Aorta (tissue), 5 donors: ENCODE results near the gene SPOUT1. TPM values are rescaled to one million over a fixed set of nuclear protein-coding genes. Genes with fewer than 3 reads are reported as not detected.
"Not testable (repeated sequence)": the region's sequence is repeated elsewhere in the genome, so short reads cannot be mapped to it uniquely, and the experiment has no call there.

Experiments used
- ATAC-seq: fragments of 200-7000 bp; cut with Tn5 transposase; one replicate; pipeline ENCODE4 v1.9.1; 2022; ENCODE audit warnings: moderate library complexity; ENCODE audit not compliant: low FRiP score
- DNase-seq, 2 donors: peaks; one replicate each; pipeline ENCODE4 v3.0.0-alpha.2; 2020
- H3K27ac ChIP-seq, 2 donors: one replicate each; pipeline ENCODE4 v1.5.1; 2013; ENCODE audit warnings: low read length in 2 of 2, mild to moderate bottlenecking in 2 of 2, moderate library complexity in 2 of 2, control low read depth in 1 of 2, inconsistent platforms in 1 of 2, low read depth in 1 of 2
- H3K27me3 ChIP-seq, 2 donors: one replicate each; pipeline ENCODE4 v1.6.1; 2013; ENCODE audit warnings: control low read depth in 1 of 2, low read length in 1 of 2, mild to moderate bottlenecking in 1 of 2, moderate library complexity in 1 of 2; ENCODE audit not compliant: insufficient read depth in 2 of 2, control insufficient read depth in 1 of 2
- H3K36me3 ChIP-seq, 2 donors: one replicate each; pipeline ENCODE4 v1.6.1; 2013; ENCODE audit warnings: control low read depth in 1 of 2, low read length in 1 of 2, mild to moderate bottlenecking in 1 of 2; ENCODE audit not compliant: insufficient read depth in 2 of 2, control insufficient read depth in 1 of 2
- H3K4me1 ChIP-seq, 2 donors: one replicate each; pipeline ENCODE4 v1.6.1; 2013; ENCODE audit warnings: low read length in 2 of 2, control low read depth in 1 of 2, mild to moderate bottlenecking in 1 of 2, moderate library complexity in 1 of 2; ENCODE audit not compliant: insufficient read depth in 2 of 2, control insufficient read depth in 1 of 2
- H3K4me3 ChIP-seq, 2 donors: one replicate each; pipeline ENCODE4 v1.5.1; 2013; ENCODE audit warnings: low read length in 2 of 2, control low read depth in 1 of 2, mild to moderate bottlenecking in 1 of 2
- H3K9me3 ChIP-seq: one replicate; pipeline ENCODE4 v1.6.1; 2013; ENCODE audit warnings: mild to moderate bottlenecking, low read length; ENCODE audit not compliant: control insufficient read depth
- WGBS, 2 donors: extraction: QIAGEN DNeasy Blood & Tissue Kit; methylation state at CpG; one replicate each; pipeline ENCODE4 v1.1.7; 2013; 5-methylcytosine and 5-hydroxymethylcytosine counted together
- intact Hi-C, 2 donors: fragments of 100-400 bp; cut with DNase I; formaldehyde crosslinking; loops; one replicate each; pipeline versions ENCODE4 v1.14.2 to v1.15.0; 2022
- polyA plus RNA-seq, 2 donors: library from polyadenylated mRNA; stranded (reverse); fragments of 200-250 nt; gene quantifications; one replicate each; pipeline ENCODE4 v1.2.3, GENCODE V29; 2013
- total RNA-seq, 2 donors: library from RNA; stranded (reverse); fragmentation: NEBNext Ultra II Directional; extraction: Animal tissue kit (Norgen Biotek cat#: 25700); gene quantifications; one replicate each; pipeline ENCODE4 v1.2.1, GENCODE V29; 2021
- donor health status: healthy with polysubstance abuse.
- donor health status: Bipolar disorder and iron deficiency.
- donor health status: DM: no; HTN: no; CAD: no.
- donor health status: DM: no; HTN: no; CAD: no.
- donor health status: DM: yes; HTN: yes; CAD: no.

Gene SPOUT1
- total and polyA plus RNA-seq, 4 donors: 14.3 to 40.9 (median 30.7) TPM

GRCh38 chr9:128808543-128808942 is 21.1 kb downstream of the SPOUT1 start:
- Histone ChIP-seq H3K9me3 (no peaks in the 10 kb centered on the region), H3K27me3 (no peaks in the 10 kb centered on the region), H3K4me3 (no peak overlapping the region), H3K4me1 (no peaks in the 10 kb centered on the region), H3K27ac (no peak overlapping the region), H3K36me3 (peaks cover 0 to 10% of the 10 kb centered on the region in 2 donors)
- no peak for DNase-seq
- 82 to 85% methylated on average over 3 of the region's 3 CpGs for WGBS, 2 donors
- intact Hi-C loops: no loop called here
- ATAC-seq: no peak

DNA sequence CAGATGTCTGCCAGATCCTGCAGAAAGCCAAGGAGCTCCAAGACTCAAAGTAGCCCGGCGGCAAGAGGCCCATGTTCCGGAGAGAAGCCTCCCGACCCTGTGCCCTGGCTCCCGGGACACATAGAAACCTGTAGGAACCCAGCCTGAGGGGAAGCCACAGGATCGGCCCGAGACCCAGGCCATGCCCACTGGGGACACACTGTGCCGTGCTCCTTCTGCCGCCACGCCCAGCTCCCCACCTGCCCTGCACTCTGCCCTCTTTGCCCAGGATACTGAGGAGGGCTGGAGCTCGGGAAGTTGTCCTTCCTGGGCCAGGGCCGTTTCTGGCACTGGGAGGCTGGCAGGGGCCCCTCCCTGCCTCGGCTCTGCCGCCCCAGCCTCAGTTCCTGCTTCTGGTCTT is 21.8 kb downstream of the SPOUT1 start:
- DNase-seq: no peak
- no peaks in the 10 kb centered on the region for H3K9me3 ChIP-seq
- intact Hi-C loops: no loop called here
- H3K4me1 ChIP-seq: no peaks in the 10 kb centered on the region
- no peak overlapping the region for H3K4me3 ChIP-seq
- 80 to 96% methylated on average over 13 to 14 of the region's 14 CpGs for WGBS, 2 donors
- H3K27me3 ChIP-seq: no peaks in the 10 kb centered on the region
- H3K27ac ChIP-seq: no peak overlapping the region
- peaks cover 0 to 10% of the 10 kb centered on the region in 2 donors for H3K36me3 ChIP-seq
- ATAC-seq: no peak

GRCh38 chr9:128805661-128806060 is 23.9 kb downstream of the SPOUT1 start:
- intact Hi-C loops: no loop called here
- 86 to 88% methylated on average over 14 of the region's 14 CpGs for WGBS, 2 donors

GRCh38 chr9:128802482-128802881 is 27.1 kb downstream of the SPOUT1 start:
- Histone ChIP-seq H3K4me1 (no peaks in the 10 kb centered on the region), H3K4me3 (no peak overlapping the region), H3K27ac (no peak overlapping the region), H3K36me3 (peaks cover 0 to 14% of the 10 kb centered on the region in 2 donors), H3K9me3 (no peaks in the 10 kb centered on the region), H3K27me3 (no peaks in the 10 kb centered on the region)
- intact Hi-C loops: no loop called here
- WGBS, 2 donors: 91 to 93% methylated on average over 4 of the region's 4 CpGs
- ATAC-seq (no peak), DNase-seq (no peak)

More at GRCh38 chr9:128805661-128806060, 23.9 kb downstream of the SPOUT1 start:
- no peaks in the 10 kb centered on the region for H3K4me1 ChIP-seq
- H3K27me3 ChIP-seq: no peaks in the 10 kb centered on the region
- no peaks in the 10 kb centered on the region for H3K9me3 ChIP-seq
- H3K36me3 ChIP-seq: peaks cover 0 to 10% of the 10 kb centered on the region in 2 donors
- no peak for ATAC-seq
- no peak for DNase-seq
- no peak overlapping the region for H3K4me3 ChIP-seq
- no peak overlapping the region for H3K27ac ChIP-seq

- no peaks in the 10 kb centered on the region for H3K27me3 ChIP-seq
- intact Hi-C loops: no loop called here
- no peaks in the 10 kb centered on the region for H3K4me1 ChIP-seq
- H3K36me3 ChIP-seq: peaks cover 0 to 8% of the 10 kb centered on the region in 2 donors
- ATAC-seq: no peak
- H3K4me3 ChIP-seq: no peak overlapping the region
- no peaks in the 10 kb centered on the region for H3K9me3 ChIP-seq
- no peak overlapping the region for H3K27ac ChIP-seq
- no peak for DNase-seq
- 93 to 95% methylated on average over 7 of the region's 7 CpGs for WGBS, 2 donors
These were observed 29.5 kb downstream of the SPOUT1 start for GRCh38 chr9:128800061-128800460.

- no peaks in the 10 kb centered on the region for H3K27me3 ChIP-seq
- DNase-seq (no peak), ATAC-seq (no peak)
- H3K27ac ChIP-seq: no peak overlapping the region
- peaks cover 0 to 10% of the 10 kb centered on the region in 2 donors for H3K36me3 ChIP-seq
- no peak overlapping the region for H3K4me3 ChIP-seq
- 91 to 92% methylated on average over 8 of the region's 8 CpGs for WGBS, 2 donors
- intact Hi-C loops: no loop called here
- no peaks in the 10 kb centered on the region for H3K9me3 ChIP-seq
- no peaks in the 10 kb centered on the region for H3K4me1 ChIP-seq
These were observed 30.7 kb downstream of the SPOUT1 start for GRCh38 chr9:128798896-128799295.

GRCh38 chr9:128794961-128795360 is 34.6 kb downstream of the SPOUT1 start:
- H3K36me3 ChIP-seq: peaks cover 0 to 16% of the 10 kb centered on the region in 2 donors
- H3K27me3 ChIP-seq, H3K9me3 ChIP-seq, ATAC-seq, H3K4me3 ChIP-seq, H3K4me1 ChIP-seq, H3K27ac ChIP-seq, DNase-seq, intact Hi-C loops: not testable (repeated sequence)
- WGBS, 2 donors: 45 to 51% methylated on average over 2 of the region's 2 CpGs

- Histone ChIP-seq H3K4me1 (no peaks in the 10 kb centered on the region), H3K4me3 (no peak overlapping the region), H3K9me3 (no peaks in the 10 kb centered on the region), H3K27ac (no peak overlapping the region), H3K36me3 (peaks cover 0 to 9% of the 10 kb centered on the region in 2 donors), H3K27me3 (no peaks in the 10 kb centered on the region)
- intact Hi-C loops: no loop called here
- 84 to 86% methylated on average over 8 of the region's 8 CpGs for WGBS, 2 donors
- no peak for ATAC-seq
- no peak for DNase-seq
These were observed 36.5 kb downstream of the SPOUT1 start for GRCh38 chr9:128792978-128793686.

- H3K4me1 ChIP-seq: no peaks in the 10 kb centered on the region
- ATAC-seq (no peak), DNase-seq (no peak)
- no peaks in the 10 kb centered on the region for H3K9me3 ChIP-seq
- no peak overlapping the region for H3K4me3 ChIP-seq
- no peak overlapping the region for H3K27ac ChIP-seq
- no peaks in the 10 kb centered on the region for H3K27me3 ChIP-seq
- peaks cover 0 to 9% of the 10 kb centered on the region in 2 donors for H3K36me3 ChIP-seq
- intact Hi-C loops: no loop called here
- WGBS, 2 donors: 92 to 94% methylated on average over 9 of the region's 9 CpGs
These were observed 37.5 kb downstream of the SPOUT1 start for GRCh38 chr9:128792134-128792533.
